Spleen (tissue), 7 donors: ENCODE results near the gene SEM1.

Experiments
- POLR2A ChIP-seq, 3 donors: fragments of 450-650 bp; IDR thresholded peaks; one replicate each; pipeline ENCODE4 v1.5.1; 2017; ENCODE audit warnings: antibody characterized with exemption in 3 of 3, mild to moderate bottlenecking in 1 of 3
- POLR2AphosphoS5 ChIP-seq, 3 donors: sonication (generic); formaldehyde crosslinking; IDR thresholded peaks; one replicate each; pipeline ENCODE4 v1.5.1; 2017; ENCODE audit warnings: antibody characterized with exemption in 3 of 3
- TF ChIP-seq, protein P1 (sequence below), 11 experiments: fragments of 200-600 bp in 7 of 11; fragments of 450-650 bp in 4 of 11; sonication (generic) in 4 of 11; IDR thresholded peaks in 8 of 11; conservative IDR thresholded peaks in 3 of 11; 1 replicate in 7 of 11; 2 replicates in 4 of 11; pipeline versions ENCODE4 v1.4.0 to v1.8.0; 2016 to 2021; ENCODE audit warnings: antibody characterized with exemption in 11 of 11, inconsistent platforms in 4 of 11, mild to moderate bottlenecking in 1 of 11
- donor health status: DM: no; HTN: no; CAD: no; lungs with moderate emphysema.
- donor health status: DM: no; HTN: no; CAD: no.
- donor health status: DM: no; HTN: no; CAD: no.

DNA sequence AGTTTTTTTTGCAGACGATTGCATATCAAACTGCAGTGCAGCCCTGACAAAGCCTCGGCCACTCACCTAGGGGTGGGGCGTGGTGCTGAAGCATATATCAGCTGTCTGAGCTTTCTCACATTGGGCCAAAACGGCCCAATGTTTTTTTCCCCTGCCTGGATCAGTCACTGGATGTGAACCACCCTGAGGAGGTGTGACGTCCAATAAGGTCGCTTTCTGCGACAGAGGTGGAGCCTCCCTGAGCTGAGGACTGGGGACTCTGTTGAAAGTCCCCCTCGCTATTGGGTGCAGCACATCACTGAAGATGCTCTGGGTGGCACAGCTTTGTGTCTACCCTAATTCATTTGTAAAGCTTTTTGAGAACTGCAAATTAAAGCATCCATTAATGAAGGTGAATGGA, 60.9 kb downstream of the SEM1 start:
- TF ChIP-seq, protein P1, sequence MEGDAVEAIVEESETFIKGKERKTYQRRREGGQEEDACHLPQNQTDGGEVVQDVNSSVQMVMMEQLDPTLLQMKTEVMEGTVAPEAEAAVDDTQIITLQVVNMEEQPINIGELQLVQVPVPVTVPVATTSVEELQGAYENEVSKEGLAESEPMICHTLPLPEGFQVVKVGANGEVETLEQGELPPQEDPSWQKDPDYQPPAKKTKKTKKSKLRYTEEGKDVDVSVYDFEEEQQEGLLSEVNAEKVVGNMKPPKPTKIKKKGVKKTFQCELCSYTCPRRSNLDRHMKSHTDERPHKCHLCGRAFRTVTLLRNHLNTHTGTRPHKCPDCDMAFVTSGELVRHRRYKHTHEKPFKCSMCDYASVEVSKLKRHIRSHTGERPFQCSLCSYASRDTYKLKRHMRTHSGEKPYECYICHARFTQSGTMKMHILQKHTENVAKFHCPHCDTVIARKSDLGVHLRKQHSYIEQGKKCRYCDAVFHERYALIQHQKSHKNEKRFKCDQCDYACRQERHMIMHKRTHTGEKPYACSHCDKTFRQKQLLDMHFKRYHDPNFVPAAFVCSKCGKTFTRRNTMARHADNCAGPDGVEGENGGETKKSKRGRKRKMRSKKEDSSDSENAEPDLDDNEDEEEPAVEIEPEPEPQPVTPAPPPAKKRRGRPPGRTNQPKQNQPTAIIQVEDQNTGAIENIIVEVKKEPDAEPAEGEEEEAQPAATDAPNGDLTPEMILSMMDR (IDR thresholded peaks at IDR 0.05 in 8 of 11, conservative IDR thresholded peaks at IDR 0.05 in 3 of 11): no peak
- TF ChIP-seq POLR2A (IDR thresholded peaks at IDR 0.05) (no peak), POLR2AphosphoS5 (IDR thresholded peaks at IDR 0.05) (no peak)
